ENCODE data around the gene LGALS9C.
"Not testable (repeated sequence)": the region's sequence is repeated elsewhere in the genome, so short reads cannot be mapped to it uniquely, and the experiment has no call there.

LGALS9C gene

GRCh38 chr17:18527354-18527753 is 50.8 kb downstream of the LGALS9C start:
- FAIRE-seq; DNase-seq (ENCODE audit: insufficient read length, low spot score): not testable (repeated sequence)

GRCh38 chr17:18528435-18528834 is 51.8 kb downstream of the LGALS9C start:
- FAIRE-seq: not testable (repeated sequence)

GRCh38 chr17:18528899-18529500 is 52.4 kb downstream of the LGALS9C start:
- FAIRE-seq; DNase-seq (ENCODE audit: insufficient read length, low spot score): not testable (repeated sequence)

More at GRCh38 chr17:18528435-18528834, 51.8 kb downstream of the LGALS9C start:
- not testable (repeated sequence) for DNase-seq (ENCODE audit: insufficient read length, low spot score)

- not testable (repeated sequence) for FAIRE-seq
Observed at GRCh38 chr17:18530405-18530804, 53.8 kb downstream of the LGALS9C start.

GRCh38 chr17:18542234-18542633 is 65.6 kb downstream of the LGALS9C start:
- not testable (repeated sequence) for DNase-seq (ENCODE audit: insufficient read length, low spot score); FAIRE-seq

More at GRCh38 chr17:18530405-18530804, 53.8 kb downstream of the LGALS9C start:
- DNase-seq (ENCODE audit: insufficient read length, low spot score): not testable (repeated sequence)

GRCh38 chr17:18542907-18543306 is 66.3 kb downstream of the LGALS9C start:
- not testable (repeated sequence) for FAIRE-seq; DNase-seq (ENCODE audit: insufficient read length, low spot score)
